IPS-20b (cell line): Measurements from ENCODE around the gene BMERB1.
"Not testable (repeated sequence)": the region's sequence is repeated elsewhere in the genome, so short reads cannot be mapped to it uniquely, and the experiment has no call there.

ENCODE experiments used
- H3K27ac ChIP-seq: one replicate; pipeline ENCODE4 v1.5.1; 2013; ENCODE audit warnings: low read length
- H3K27me3 ChIP-seq: 2 replicates; pipeline ENCODE4 v1.6.1; 2013; ENCODE audit warnings: mild to moderate bottlenecking, low read length, inconsistent platforms; ENCODE audit not compliant: insufficient read depth
- H3K36me3 ChIP-seq: 2 replicates; pipeline ENCODE4 v1.6.1; 2013; ENCODE audit warnings: low read depth, mild to moderate bottlenecking, inconsistent platforms, low read length, moderate library complexity; ENCODE audit not compliant: insufficient read depth
- H3K4me1 ChIP-seq: 2 replicates; pipeline ENCODE4 v1.6.1; 2013; ENCODE audit warnings: mild to moderate bottlenecking, control low read depth, inconsistent platforms, low read length, moderate library complexity; ENCODE audit not compliant: insufficient read depth
- H3K4me3 ChIP-seq: 2 replicates; pipeline ENCODE4 v1.5.1; 2013; ENCODE audit warnings: mild to moderate bottlenecking, low read length, inconsistent platforms
- H3K9ac ChIP-seq: 2 replicates; pipeline ENCODE4 v1.6.1; 2013; ENCODE audit warnings: low read depth, mild to moderate bottlenecking, inconsistent platforms, low read length, moderate library complexity
- H3K9me3 ChIP-seq: 2 replicates; pipeline ENCODE4 v1.6.1; 2013; ENCODE audit warnings: mild to moderate bottlenecking, low read depth, low read length, inconsistent platforms; ENCODE audit not compliant: insufficient read depth

Gene BMERB1

GRCh38 chr16:15466886-15467781, 32.7 kb downstream of the BMERB1 start:
- Histone ChIP-seq H3K4me3 (no peak overlapping the region), H3K9me3 (peaks cover 10% of the 10 kb centered on the region; the same call in 1 of the 2 replicates), H3K9ac (no peak overlapping the region), H3K27me3 (no peaks in the 10 kb centered on the region), H3K36me3 (no peaks in the 10 kb centered on the region), H3K4me1 (no peaks in the 10 kb centered on the region), H3K27ac (no peak overlapping the region)

GRCh38 chr16:15476971-15477370, 42.6 kb downstream of the BMERB1 start:
- not testable (repeated sequence) for H3K36me3 ChIP-seq, H3K4me1 ChIP-seq, H3K4me3 ChIP-seq, H3K9ac ChIP-seq, H3K27ac ChIP-seq, H3K9me3 ChIP-seq, H3K27me3 ChIP-seq

- no peaks in the 10 kb centered on the region for H3K27me3 ChIP-seq
- no peak overlapping the region for H3K4me3 ChIP-seq
- H3K9ac ChIP-seq = no peak overlapping the region
- H3K27ac ChIP-seq = no peak overlapping the region
- no peaks in the 10 kb centered on the region; the same call in 1 of the 2 replicates for H3K4me1 ChIP-seq
- H3K9me3 ChIP-seq = peaks cover 10% of the 10 kb centered on the region
- H3K36me3 ChIP-seq = no peaks in the 10 kb centered on the region
These were observed 43.4 kb downstream of the BMERB1 start for GRCh38 chr16:15477802-15478201.

- H3K9me3 ChIP-seq = no peaks in the 10 kb centered on the region
- H3K9ac ChIP-seq = no peak overlapping the region
- no peaks in the 10 kb centered on the region for H3K27me3 ChIP-seq
- H3K36me3 ChIP-seq = no peaks in the 10 kb centered on the region
- H3K27ac ChIP-seq = no peak overlapping the region
- no peak overlapping the region for H3K4me3 ChIP-seq
- no peaks in the 10 kb centered on the region; the same call in 1 of the 2 replicates for H3K4me1 ChIP-seq
These were observed 47.8 kb downstream of the BMERB1 start for GRCh38 chr16:15482068-15482747.

GRCh38 chr16:15482748-15483298, 48.4 kb downstream of the BMERB1 start:
- no peak overlapping the region for H3K4me3 ChIP-seq
- H3K4me1 ChIP-seq = no peaks in the 10 kb centered on the region; the same call in 1 of the 2 replicates
- no peaks in the 10 kb centered on the region for H3K36me3 ChIP-seq
- H3K27ac ChIP-seq = no peak overlapping the region
- no peak overlapping the region for H3K9ac ChIP-seq
- no peaks in the 10 kb centered on the region for H3K9me3 ChIP-seq
- H3K27me3 ChIP-seq = no peaks in the 10 kb centered on the region

GRCh38 chr16:15483857-15484256, 49.5 kb downstream of the BMERB1 start:
- no peaks in the 10 kb centered on the region for H3K9me3 ChIP-seq
- H3K9ac ChIP-seq = no peak overlapping the region
- no peaks in the 10 kb centered on the region for H3K36me3 ChIP-seq
- no peak overlapping the region for H3K27ac ChIP-seq
- no peaks in the 10 kb centered on the region; the same call in 1 of the 2 replicates for H3K4me1 ChIP-seq
- no peaks in the 10 kb centered on the region for H3K27me3 ChIP-seq
- no peak overlapping the region for H3K4me3 ChIP-seq

- no peak overlapping the region for H3K4me3 ChIP-seq
- no peaks in the 10 kb centered on the region; the same call in 1 of the 2 replicates for H3K4me1 ChIP-seq
- H3K27ac ChIP-seq = no peak overlapping the region
- H3K27me3 ChIP-seq = no peaks in the 10 kb centered on the region
- H3K9ac ChIP-seq = no peak overlapping the region
- no peaks in the 10 kb centered on the region for H3K9me3 ChIP-seq
- no peaks in the 10 kb centered on the region for H3K36me3 ChIP-seq
These were observed 50.3 kb downstream of the BMERB1 start for GRCh38 chr16:15484662-15485061.

- no peaks in the 10 kb centered on the region for H3K36me3 ChIP-seq
- H3K9ac ChIP-seq = no peak overlapping the region
- no peaks in the 10 kb centered on the region for H3K27me3 ChIP-seq
- H3K9me3 ChIP-seq = no peaks in the 10 kb centered on the region
- H3K4me3 ChIP-seq = no peak overlapping the region
- H3K4me1 ChIP-seq = no peaks in the 10 kb centered on the region; the same call in 1 of the 2 replicates
- no peak overlapping the region for H3K27ac ChIP-seq
These were observed 50.8 kb downstream of the BMERB1 start for GRCh38 chr16:15485175-15485574.

GRCh38 chr16:15486661-15487060, 52.3 kb downstream of the BMERB1 start:
- no peak overlapping the region for H3K27ac ChIP-seq
- no peak overlapping the region for H3K9ac ChIP-seq
- no peaks in the 10 kb centered on the region; the same call in 1 of the 2 replicates for H3K4me1 ChIP-seq
- H3K4me3 ChIP-seq = no peak overlapping the region
- no peaks in the 10 kb centered on the region for H3K9me3 ChIP-seq
- no peaks in the 10 kb centered on the region for H3K27me3 ChIP-seq
- no peaks in the 10 kb centered on the region for H3K36me3 ChIP-seq

GRCh38 chr16:15487336-15488284, 53.2 kb downstream of the BMERB1 start:
- Histone ChIP-seq H3K27ac (no peak overlapping the region), H3K27me3 (no peaks in the 10 kb centered on the region), H3K4me3 (no peak overlapping the region), H3K9me3 (no peaks in the 10 kb centered on the region), H3K9ac (no peak overlapping the region), H3K36me3 (no peaks in the 10 kb centered on the region), H3K4me1 (no peaks in the 10 kb centered on the region; the same call in 1 of the 2 replicates)

- Histone ChIP-seq H3K27me3 (no peaks in the 10 kb centered on the region), H3K4me3 (no peak overlapping the region), H3K27ac (no peak overlapping the region), H3K9me3 (no peaks in the 10 kb centered on the region), H3K9ac (no peak overlapping the region), H3K36me3 (no peaks in the 10 kb centered on the region), H3K4me1 (no peaks in the 10 kb centered on the region)
These were observed 54.6 kb downstream of the BMERB1 start for GRCh38 chr16:15489016-15489415.
